Subcutaneous adipose tissue (tissue), 4 donors: ENCODE measurements around the gene S1PR1. TPM values are rescaled to one million over a fixed set of nuclear protein-coding genes. Genes with fewer than 3 reads are reported as not detected.

ENCODE experiments used
- total RNA-seq, 4 donors: library from RNA; depleted of rRNA; stranded (reverse); fragments of >200 nt; gene quantifications; one replicate each; pipeline ENCODE4 v1.1.0, GENCODE V29; 2016
- TF ChIP-seq, protein P1 (sequence below): fragments of 450-650 bp; IDR thresholded peaks from one replicate; pipeline ENCODE4 v1.5.1; 2016; ENCODE audit warnings: low read depth, mild to moderate bottlenecking, control low read depth, antibody characterized with exemption, moderate library complexity

Gene S1PR1
- total RNA-seq, 4 donors from 2014 or later = 54.4 to 185 (median 117) TPM

DNA sequence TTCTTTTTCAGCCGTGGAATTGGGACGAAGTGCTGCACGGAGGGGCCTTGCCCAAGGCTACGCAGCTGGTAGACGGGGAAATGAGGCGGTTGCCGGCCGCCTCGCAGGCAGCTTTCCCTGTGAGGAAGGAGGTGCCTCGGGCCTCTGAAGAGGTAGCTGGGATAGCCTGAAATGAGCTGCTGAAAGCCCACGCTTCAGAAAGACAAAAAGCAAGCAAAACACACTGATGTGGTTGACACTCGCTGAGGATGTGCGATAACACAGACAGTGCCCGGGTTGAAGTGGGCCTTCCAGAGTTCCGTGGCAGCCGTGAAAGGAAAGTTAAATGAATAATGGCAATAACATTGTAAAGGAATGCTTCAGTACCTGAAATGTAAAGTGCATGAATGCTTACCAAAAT, 47.2 kb downstream of the S1PR1 start:
- TF ChIP-seq, protein P1, sequence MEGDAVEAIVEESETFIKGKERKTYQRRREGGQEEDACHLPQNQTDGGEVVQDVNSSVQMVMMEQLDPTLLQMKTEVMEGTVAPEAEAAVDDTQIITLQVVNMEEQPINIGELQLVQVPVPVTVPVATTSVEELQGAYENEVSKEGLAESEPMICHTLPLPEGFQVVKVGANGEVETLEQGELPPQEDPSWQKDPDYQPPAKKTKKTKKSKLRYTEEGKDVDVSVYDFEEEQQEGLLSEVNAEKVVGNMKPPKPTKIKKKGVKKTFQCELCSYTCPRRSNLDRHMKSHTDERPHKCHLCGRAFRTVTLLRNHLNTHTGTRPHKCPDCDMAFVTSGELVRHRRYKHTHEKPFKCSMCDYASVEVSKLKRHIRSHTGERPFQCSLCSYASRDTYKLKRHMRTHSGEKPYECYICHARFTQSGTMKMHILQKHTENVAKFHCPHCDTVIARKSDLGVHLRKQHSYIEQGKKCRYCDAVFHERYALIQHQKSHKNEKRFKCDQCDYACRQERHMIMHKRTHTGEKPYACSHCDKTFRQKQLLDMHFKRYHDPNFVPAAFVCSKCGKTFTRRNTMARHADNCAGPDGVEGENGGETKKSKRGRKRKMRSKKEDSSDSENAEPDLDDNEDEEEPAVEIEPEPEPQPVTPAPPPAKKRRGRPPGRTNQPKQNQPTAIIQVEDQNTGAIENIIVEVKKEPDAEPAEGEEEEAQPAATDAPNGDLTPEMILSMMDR = no peak

DNA sequence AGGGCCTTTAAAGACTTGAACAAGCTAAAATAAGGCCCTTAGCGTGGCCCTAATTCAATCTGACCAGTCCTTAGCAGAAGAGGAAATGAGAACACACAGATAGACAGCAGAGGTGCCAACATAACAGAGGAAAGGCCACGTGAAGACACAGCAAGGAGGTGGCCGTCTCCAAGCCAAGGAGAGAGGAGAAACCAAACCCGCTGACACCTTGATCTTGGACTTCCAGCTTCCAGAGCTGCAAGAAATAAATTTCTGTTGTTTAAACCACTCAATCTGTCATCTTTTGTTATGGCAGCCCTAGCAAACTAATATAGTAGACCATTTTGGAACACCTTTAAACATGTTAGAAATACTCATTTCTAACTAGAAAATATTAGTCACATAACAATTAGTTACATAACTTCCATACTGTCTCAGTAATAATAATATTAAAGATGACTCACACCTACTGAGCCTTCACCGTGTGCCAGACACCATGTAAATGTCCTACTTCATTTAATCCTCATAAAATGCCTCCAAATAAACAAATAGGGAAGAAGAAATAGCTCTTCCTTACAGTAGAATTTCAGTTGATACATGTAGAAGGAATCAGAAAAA, 47.9 kb downstream of the S1PR1 start:
- TF ChIP-seq, protein P1 = no peak

DNA sequence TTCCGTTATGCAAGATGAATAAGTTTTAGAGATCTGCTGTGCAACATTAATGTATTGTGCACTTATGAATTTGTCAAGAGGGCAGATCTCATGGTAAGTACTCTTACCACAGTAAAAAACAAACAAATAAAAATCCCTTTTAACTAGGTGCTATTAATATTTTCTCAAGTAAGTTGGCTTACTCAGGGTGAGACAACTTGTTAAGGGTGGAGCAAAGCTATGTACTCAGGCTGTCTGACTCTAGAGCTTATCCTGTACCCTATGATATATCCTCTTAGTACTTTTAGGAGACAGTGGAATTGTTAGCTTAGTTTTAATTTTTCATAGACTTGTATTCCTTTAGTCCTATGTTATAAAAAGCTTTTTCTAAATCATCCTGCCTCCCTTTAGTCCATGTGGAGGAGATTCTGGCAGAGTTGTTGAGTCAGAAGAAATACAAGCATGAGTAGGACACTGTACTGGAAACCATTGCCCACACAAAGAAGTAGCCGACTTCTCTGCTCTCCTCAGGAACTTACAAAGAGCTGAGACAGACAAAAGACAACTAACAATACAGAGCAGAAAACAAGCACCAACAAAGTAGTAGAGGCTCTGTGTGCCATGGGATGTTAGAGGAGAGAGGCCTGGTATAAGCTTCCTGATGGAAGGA, 49.2 kb downstream of the S1PR1 start:
- TF ChIP-seq, protein P1 = no peak

DNA sequence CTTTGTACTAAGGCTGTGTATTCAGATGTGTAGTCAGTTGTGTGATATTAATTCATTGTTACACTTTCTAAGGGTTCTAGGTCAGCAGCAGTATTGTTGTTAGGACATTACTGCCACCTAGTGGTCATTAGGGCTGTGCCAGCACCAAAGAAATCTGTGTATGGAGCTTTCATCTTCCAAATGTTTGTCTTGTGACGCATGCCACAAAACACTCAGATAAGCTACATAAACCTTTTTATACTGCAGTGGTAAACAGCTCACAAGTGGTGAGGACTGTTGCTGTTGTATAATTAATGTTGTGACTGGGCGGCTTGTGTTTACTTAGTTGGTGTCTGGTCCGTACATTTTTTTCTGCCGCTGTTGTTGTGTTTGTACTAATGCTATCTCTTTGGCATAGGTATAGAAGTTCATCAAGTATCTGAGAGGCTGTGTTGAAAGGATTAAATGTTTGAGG, 51.7 kb downstream of the S1PR1 start:
- TF ChIP-seq, protein P1 = no peak

DNA sequence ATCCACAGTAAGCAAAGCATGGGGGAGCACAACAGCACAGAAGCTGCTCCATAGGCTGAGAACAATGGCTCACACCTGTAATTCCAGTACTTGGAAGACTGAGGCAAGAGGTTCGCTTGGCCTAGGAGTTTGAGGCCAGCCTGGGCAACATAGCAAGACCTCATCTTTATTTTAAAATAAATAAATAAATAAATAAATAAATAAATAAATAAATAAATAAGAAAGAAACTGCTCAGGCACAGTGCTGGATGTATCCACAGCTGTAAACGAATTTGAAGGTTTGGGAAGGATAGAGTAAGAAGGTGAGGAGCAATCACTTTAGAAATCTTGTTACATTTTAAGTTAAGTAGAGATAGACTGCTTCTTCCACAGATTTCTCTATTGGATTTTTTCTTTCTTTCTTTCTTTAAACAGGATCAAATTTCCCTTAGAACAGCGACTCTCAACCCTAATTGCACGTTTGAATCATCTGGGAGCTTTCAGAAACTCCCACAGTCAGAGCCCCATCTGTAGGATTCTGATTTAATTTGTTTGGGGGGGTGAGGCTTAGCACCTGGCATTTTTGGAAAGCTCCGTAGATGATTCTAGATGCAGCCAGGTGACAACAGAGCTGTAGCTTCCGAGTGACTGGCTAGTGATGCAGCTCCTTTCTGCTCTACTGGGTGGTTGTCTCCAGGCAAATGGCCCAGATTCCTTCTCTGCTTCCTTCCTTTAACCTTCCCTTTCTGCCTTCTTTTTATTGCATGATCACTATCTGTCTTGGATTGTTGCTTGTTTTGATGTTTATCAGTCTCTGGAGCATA, 53.5 kb downstream of the S1PR1 start:
- TF ChIP-seq, protein P1 = no peak

Other genes with a start within 250 kb of the S1PR1 start
- gene DPH5, start 211.2 kb upstream of the S1PR1 start, total RNA-seq = 10 to 100 TPM; 10.7 to 20.2 (median 16.2) TPM